Stimulated activated naive CD8-positive, alpha-beta T cell treated with anti-CD3 and anti-CD28 coated beads, Interleukin-15, Interleukin-2, amounts not matched to agents 100 U/mL and 50 U/mL, for 24 hours (primary cell): Measurements from ENCODE around the gene NFE2.
"Not testable (repeated sequence)": the region's sequence is repeated elsewhere in the genome, so short reads cannot be mapped to it uniquely, and the experiment has no call there.

Source experiments
- ATAC-seq: fragments of 150-1000 bp; cut with Tn5 transposase; one replicate; pipeline ENCODE4 v1.10.0; 2021
- DNase-seq: peaks from one replicate; pipeline ENCODE4 v3.0.0; 2021

Gene NFE2

DNA sequence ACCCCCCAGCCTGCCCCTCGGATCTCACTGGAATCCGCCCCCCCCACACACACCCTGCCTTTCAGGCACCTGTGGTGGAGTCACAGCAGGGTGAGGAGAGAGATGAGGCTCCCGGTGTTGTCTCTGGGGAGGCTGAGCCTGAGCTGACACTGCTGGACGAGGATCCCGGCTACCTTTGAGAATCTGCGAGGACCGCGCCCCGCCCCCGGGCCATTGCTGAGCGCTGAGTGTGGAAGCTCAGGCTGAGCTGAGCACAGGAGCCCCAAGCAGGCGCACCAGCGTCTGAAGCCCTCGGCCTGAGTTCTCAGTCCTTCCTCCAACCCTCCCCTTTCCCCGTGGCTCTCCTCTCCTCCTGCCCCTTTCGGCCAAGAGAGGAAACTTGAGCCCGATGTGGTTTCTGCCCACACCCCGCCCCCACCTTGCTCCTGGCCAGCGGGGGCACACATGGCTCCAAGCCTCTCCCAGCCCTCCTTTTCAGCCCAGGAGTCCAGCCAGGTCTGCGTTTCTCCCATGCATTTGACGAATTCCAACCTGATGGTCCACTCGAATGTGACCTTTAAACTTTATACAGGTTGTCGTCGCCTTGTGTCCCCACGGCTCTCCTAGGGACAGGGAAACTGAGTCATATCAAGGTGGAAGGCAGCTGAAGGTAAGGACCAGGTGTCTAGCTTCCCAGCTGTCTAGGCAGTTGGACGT is at the start of gene NFE2:
Gene NFE2 (minus strand): TSS at position 284 of the 696 bp plus-strand sequence. CDS start 5,767 bp downstream, outside the sequence.
- DNase-seq, result peak; percentile 47
- ATAC-seq, result peak; percentile 63

GRCh38 chr12:54349679-54350078 is 48.9 kb upstream of the NFE2 start:
- ATAC-seq, result no peak
- no peak for DNase-seq

- DNase-seq (no peak), ATAC-seq (no peak)
Observed at GRCh38 chr12:54349036-54349435, 48.2 kb upstream of the NFE2 start.

DNA sequence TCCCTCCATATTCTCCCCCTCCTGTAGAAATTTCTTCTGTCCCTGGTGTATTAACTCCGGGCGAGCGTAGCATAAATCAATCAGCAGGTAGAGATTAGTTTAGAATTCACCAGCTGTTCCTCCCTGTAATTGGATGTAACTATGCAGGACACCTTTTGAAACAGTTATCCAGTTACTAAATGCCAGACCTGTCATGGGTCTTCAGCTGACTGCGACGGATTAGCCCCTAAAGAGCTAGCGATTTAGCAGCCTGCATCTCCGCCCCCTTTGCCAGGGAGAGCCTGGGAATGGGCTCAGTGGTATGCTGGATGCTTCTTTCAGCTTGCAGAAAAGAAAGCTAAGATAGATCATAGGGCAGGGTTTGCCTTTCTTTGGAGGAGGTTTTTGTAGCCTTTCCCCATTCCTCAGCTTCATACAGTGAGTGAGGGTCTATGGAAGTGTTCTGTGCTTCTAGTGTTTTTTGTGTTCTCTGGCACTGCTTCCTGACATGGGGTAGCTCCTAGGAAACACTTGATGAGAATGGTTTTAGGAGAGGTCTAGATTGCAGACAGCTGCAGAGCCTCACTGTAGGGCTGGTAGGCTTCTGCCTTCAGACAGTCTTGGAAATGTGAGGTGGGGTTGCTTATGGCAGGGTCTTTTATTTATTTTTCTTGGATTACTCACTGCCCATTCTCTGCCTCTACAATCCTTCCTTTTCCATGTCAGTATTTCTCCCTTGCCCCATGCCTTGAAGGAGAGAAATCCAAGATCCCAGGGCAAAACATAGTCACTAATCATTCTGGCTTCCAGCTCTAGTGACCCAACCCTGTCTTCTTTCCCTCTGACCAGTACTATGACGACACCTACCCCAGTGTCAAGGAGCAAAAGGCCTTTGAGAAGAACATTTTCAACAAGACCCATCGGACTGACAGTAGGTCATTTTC is 40.8 kb upstream of the NFE2 start:
- DNase-seq (no peak), ATAC-seq (no peak)

DNA sequence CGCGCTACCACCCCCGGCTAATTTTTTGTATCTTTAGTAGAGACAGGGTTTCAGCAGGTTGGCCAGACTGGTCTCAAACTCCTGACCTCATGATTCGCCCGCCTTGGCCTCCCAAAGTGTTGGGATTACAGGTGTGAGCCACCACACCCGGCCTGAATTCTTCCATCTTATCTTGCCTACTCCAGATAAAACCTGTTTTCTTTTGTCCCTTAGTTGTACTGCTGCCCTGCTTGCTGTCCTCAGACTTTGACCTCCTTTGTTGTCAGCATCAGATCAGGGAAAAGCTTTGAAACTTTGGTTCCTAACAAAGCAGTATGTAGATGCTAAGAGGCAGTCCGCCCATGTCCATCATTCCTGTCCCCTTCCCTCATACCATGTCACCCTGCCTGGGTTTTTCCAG is 40.0 kb upstream of the NFE2 start:
- no peak for DNase-seq
- no peak for ATAC-seq

- ATAC-seq (no peak), DNase-seq (no peak)
Observed at GRCh38 chr12:54338698-54339296, 38.0 kb upstream of the NFE2 start.

DNA sequence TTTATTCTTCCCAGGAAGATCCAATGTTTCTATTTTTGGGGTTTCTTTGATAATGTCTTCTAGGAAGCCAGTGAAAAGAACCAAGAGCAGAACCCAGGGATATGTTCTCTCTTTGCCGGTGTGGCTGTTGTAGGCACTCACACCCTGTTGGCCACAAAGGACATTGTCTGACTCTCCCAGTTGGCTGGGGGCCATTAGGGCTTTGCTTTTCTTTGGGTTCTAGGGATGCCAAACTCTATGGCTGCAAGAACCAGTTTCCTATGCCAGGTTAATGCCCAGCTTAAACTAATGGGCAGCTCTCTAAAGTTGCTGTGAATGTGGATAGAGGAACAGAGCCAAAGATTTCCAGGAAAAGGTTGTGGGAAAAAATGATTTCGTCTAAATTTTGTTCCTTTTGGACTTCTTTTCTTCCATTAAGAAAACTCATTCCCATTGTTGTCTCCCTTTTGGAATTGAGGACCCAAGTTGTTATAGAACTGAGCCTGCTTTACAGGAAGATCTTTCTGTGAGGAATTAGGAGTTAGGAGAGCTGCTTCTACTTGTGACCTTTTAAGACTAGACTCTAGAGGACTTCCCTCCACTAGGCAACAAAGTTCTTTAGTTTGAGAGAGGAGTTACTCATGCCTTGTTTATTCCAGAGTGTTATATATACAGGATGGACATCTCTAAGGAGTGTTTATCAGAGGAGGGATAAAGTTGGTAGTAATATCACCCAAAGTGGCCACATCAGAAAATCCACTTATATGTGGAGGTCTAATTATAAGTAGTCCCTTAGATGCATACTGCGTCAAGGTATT is 37.2 kb upstream of the NFE2 start:
- DNase-seq, result no peak
- no peak for ATAC-seq

DNA sequence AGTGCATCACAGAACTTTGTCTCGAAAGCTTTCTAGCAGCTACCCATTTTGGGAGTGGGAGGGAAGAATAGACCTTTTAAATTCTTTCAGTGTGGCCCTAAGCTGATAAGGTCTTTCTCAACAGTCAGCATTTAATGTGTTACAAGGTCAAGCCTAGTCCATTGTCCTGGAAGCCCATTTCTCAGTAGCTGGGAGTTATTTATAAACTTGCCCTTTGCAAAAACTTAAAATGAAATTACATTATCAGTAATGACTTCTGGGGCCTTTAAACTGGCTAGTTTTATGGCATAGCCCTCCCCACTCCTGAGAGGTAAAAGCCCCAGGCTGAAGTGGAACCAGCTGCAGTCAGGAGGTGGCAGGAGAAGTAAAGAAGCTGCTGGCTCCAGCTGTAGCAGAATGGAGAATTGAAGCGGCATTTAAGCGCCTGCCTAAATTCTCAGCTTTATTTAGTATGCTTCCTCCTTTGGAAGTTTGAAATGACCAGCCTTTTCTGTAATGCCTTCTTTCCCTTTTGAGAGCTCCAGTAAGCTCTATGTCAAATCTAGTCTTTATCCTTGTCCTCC is 36.5 kb upstream of the NFE2 start:
- ATAC-seq (no peak), DNase-seq (no peak)

- DNase-seq (no peak), ATAC-seq (no peak)
Observed at GRCh38 chr12:54333420-54334034, 32.7 kb upstream of the NFE2 start.

DNA sequence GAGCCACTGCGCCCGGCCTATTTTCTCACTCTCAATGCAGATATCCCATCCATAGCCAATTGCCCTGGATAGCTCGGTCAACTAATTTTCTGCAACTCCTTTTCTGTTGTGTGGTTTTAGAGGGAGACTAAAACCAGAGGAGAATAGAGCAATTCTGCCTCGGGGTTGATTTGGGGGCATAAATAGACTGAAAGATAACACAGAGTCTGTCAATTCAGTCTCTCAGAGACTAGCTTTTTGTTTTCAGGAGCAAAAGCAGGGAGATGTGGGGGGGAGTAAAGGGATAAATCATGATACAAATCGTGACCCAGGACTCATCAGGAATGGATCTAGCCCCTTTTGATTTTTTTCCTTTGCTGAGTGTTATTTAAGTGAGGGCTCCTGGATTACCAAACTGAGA is 30.6 kb upstream of the NFE2 start:
- ATAC-seq (no peak), DNase-seq (no peak)

DNA sequence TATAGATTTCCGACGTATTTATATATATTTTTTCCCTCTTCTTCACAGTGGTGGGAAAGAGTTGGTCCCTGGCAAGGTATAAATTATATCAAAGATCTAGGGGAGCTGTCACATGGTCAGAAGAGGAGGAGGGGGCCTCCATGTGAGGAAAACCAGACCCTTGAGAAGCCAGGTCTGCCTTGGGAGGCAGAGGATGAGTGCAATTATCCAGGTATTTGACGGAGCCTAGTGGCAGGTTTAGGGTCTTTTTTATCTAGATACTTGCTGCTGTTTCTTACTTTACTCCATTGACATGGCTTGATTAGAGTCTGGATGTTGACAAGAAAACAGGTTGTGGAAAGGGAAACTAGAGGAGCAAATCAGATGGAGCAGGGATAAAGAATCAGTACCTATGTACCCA is 29.6 kb upstream of the NFE2 start:
- ATAC-seq (no peak), DNase-seq (no peak)

GRCh38 chr12:54329759-54330158 is 28.9 kb upstream of the NFE2 start:
- ATAC-seq (no peak), DNase-seq (no peak)

DNA sequence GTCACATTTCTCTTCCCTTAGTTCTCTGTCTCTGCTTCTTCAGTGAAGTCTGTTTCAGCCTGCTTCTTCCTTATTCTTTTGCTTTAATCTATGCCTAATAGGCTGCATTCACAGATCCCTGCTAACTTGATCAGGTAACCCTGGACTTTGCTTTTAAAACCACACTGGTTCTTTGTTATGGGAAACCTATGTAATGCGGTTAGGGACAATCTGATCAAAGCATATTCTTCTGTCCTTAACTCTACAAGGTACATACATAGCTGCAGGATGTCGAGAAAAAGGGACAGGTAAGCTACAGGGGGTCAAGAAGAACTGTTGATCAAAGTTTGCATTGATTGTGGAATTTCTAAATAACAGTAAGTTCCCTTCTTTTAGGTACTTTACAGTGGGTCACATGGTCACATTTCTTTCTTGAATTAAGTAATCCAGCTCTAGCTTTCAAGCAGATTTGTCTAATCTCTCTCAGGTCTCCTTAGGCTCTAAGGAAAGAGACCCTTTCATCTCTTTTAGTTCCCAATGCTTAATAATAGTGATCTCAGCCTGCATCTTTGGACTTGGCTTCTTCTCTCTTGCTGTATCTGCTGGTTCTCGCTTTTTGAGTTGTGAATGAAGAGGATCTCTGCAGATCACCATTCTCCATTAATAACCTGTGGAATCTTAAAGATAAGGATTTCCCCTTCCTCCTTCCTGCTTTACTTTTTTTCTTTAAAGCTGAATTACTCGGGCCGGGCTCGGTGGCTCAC is 28.0 kb upstream of the NFE2 start:
- ATAC-seq, result no peak
- DNase-seq, result no peak

- ATAC-seq, DNase-seq: not testable (repeated sequence)
Observed at GRCh38 chr12:54325442-54326109, 24.8 kb upstream of the NFE2 start.

- peak; percentile 90 for DNase-seq
- ATAC-seq, result peak; percentile 99
Observed at GRCh38 chr12:54324617-54325441, 24.0 kb upstream of the NFE2 start, which contains the start of gene COPZ1. Gene COPZ1 (plus strand): TSS chr12:54325131. CDS start chr12:54325164, 33 bp downstream.

- DNase-seq, result no peak
- no peak for ATAC-seq
Observed at GRCh38 chr12:54321363-54321762, 20.5 kb upstream of the NFE2 start.

DNA sequence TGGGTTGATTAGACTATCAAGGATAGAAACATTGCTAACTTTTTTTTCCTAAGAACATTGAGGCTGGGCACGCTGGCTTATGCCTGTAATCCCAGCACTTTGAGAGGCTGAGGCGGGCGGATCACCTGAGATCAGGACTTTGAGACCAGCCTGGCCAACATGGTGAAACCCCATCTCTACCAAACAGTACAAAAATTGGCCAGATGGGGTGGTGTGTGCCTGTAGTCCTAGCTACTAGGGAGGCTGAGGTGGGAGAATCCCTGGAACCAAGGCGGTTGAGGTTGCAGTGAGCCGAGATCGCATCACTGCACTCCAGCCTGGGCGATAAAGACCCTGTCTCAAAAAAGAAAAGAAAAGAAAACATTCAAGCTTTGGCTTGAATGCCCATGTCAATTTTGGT is 11.5 kb upstream of the NFE2 start:
- DNase-seq, ATAC-seq: not testable (repeated sequence)

GRCh38 chr12:54311051-54311450 is 10.2 kb upstream of the NFE2 start:
- ATAC-seq (no peak), DNase-seq (no peak)
